GM12878 (cell line): ENCODE data around the gene HPS5. TPM values are rescaled to one million over a fixed set of nuclear protein-coding genes. Genes with fewer than 3 reads are reported as not detected.

Source experiments
- CEBPZ ChIP-seq: fragments of 150-350 bp; IDR thresholded peaks from 2 replicates; pipeline ENCODE4 v1.6.1; 2016; ENCODE audit warnings: low read depth, low read length
- CHD1 ChIP-seq: IDR thresholded peaks from 2 replicates; pipeline ENCODE4 v1.6.1; 2012; ENCODE audit warnings: low read depth, low read length, improper control_type of control experiment
- EGR1 ChIP-seq, 2 experiments: IDR thresholded peaks; 1 replicate in 1 of 2; 2 replicates in 1 of 2; pipeline ENCODE4 v1.6.1; 2011 to 2012; ENCODE audit warnings: low read depth in 2 of 2, low read length in 2 of 2, borderline replicate concordance in 1 of 2, mild to moderate bottlenecking in 1 of 2, moderate library complexity in 1 of 2
- KDM1A ChIP-seq: fragments of 200-600 bp; sonication (generic); IDR thresholded peaks from 2 replicates; pipeline ENCODE4 v1.6.1; 2016; ENCODE audit warnings: borderline replicate concordance
- MTA2 ChIP-seq: fragments of 450-650 bp; IDR thresholded peaks from 2 replicates; pipeline ENCODE4 v1.6.1; 2016; ENCODE audit warnings: low read depth, mild to moderate bottlenecking, moderate library complexity
- MXI1 ChIP-seq: fragments of 150-350 bp; IDR thresholded peaks from 2 replicates; pipeline ENCODE4 v1.6.1; 2011; ENCODE audit warnings: low read depth, mild to moderate bottlenecking, inconsistent platforms, low read length, improper control_type of control experiment
- NFYA ChIP-seq: IDR thresholded peaks from 2 replicates; pipeline ENCODE4 v1.6.1; 2011; ENCODE audit warnings: low read depth, mild to moderate bottlenecking, low read length, improper control_type of control experiment, borderline replicate concordance
- POLR2A ChIP-seq: IDR thresholded peaks from 2 replicates; pipeline ENCODE4 v1.6.1; 2011; ENCODE audit warnings: low read depth, mild to moderate bottlenecking, low read length
- POLR2AphosphoS2 ChIP-seq: IDR thresholded peaks from 2 replicates; pipeline ENCODE4 v1.6.1; 2011; ENCODE audit warnings: low read depth, mild to moderate bottlenecking, low read length, improper control_type of control experiment, moderate library complexity
- REST ChIP-seq: IDR thresholded peaks from 2 replicates; pipeline ENCODE4 v1.6.1; 2012; ENCODE audit warnings: mild to moderate bottlenecking, low read depth, low read length
- SUPT20H ChIP-seq: IDR thresholded peaks from 2 replicates; pipeline ENCODE4 v1.6.1; 2011; ENCODE audit warnings: low read depth, mild to moderate bottlenecking, low read length, moderate library complexity, borderline replicate concordance; ENCODE audit not compliant: control insufficient read depth
- polyA plus RNA-seq, 11 experiments: library from polyadenylated mRNA; depleted of rRNA in 4 of 11; unstranded in 6 of 11; stranded (reverse) in 5 of 11; fragments of >200 nt; fragmentation: Nextera tagmentation in 4 of 11; fragmentation: Illumina TruSeq in 1 of 11; extraction: Ambion mirVana in 4 of 11; extraction: Trizol in 1 of 11; gene quantifications; 1 replicate in 1 of 11; 2 replicates in 10 of 11; pipeline versions ENCODE4 v1.2.1 to v1.2.3, GENCODE V29; 2011 to 2016; ENCODE audit warnings: inconsistent platforms in 2 of 11, missing spikeins in 2 of 11, low read depth in 1 of 11
- total RNA-seq, 4 experiments: library from RNA; depleted of rRNA in 3 of 4; stranded (reverse); fragments of >200 nt in 3 of 4; fragmentation: Illumina TruSeq in 1 of 4; extraction: Trizol in 1 of 4; gene quantifications; 2 replicates each; pipeline versions ENCODE4 v1.2.1 to v1.2.3, GENCODE V29; 2013 to 2021
- TF ChIP-seq, protein P1 (sequence below): fragments of 450-650 bp; IDR thresholded peaks from 2 replicates; pipeline ENCODE4 v1.6.1; 2018; ENCODE audit warnings: borderline replicate concordance, mild to moderate bottlenecking; ENCODE audit not compliant: partially characterized antibody

HPS5 gene
- total and polyA plus RNA-seq, 10 of the 15 experiments (the other 5 are each of a cell fraction or from before 2014, with no cell fraction given) = 11.9 to 32.6 (median 23.5) TPM

GRCh38 chr11:18361154-18361553 is 39.2 kb upstream of the HPS5 start (continued):
- TF ChIP-seq MXI1 = no peak
- TF ChIP-seq CEBPZ = no peak
- TF ChIP-seq EGR1 (IDR thresholded peaks at IDR 0.05; ENCODE audit: borderline replicate concordance in 1 of 2, low read depth in 2 of 2, low read length in 2 of 2) = no peak
- TF ChIP-seq REST = no peak
- TF ChIP-seq POLR2A = no peak
- TF ChIP-seq KDM1A = no peak
- TF ChIP-seq MTA2 = no peak
- TF ChIP-seq, protein P1, sequence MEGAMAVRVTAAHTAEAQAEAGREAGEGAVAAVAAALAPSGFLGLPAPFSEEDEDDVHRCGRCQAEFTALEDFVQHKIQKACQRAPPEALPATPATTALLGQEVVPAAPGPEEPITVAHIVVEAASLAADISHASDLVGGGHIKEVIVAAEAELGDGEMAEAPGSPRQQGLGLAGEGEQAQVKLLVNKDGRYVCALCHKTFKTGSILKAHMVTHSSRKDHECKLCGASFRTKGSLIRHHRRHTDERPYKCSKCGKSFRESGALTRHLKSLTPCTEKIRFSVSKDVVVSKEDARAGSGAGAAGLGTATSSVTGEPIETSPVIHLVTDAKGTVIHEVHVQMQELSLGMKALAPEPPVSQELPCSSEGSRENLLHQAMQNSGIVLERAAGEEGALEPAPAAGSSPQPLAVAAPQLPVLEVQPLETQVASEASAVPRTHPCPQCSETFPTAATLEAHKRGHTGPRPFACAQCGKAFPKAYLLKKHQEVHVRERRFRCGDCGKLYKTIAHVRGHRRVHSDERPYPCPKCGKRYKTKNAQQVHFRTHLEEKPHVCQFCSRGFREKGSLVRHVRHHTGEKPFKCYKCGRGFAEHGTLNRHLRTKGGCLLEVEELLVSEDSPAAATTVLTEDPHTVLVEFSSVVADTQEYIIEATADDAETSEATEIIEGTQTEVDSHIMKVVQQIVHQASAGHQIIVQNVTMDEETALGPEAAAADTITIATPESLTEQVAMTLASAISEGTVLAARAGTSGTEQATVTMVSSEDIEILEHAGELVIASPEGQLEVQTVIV = no peak
- no peak for TF ChIP-seq NFYA
- TF ChIP-seq CHD1 = no peak
- TF ChIP-seq SUPT20H = no peak
- TF ChIP-seq POLR2AphosphoS2 = no peak
